SK-N-MC (cell line): Measurements from ENCODE around the gene THOC5.
A peak's percentile ranks its signal among the peaks of the same experiment; 100 is the strongest.
"Not testable (repeated sequence)": the region's sequence is repeated elsewhere in the genome, so short reads cannot be mapped to it uniquely, and the experiment has no call there.

Source experiments
- DNase-seq: peaks from one replicate; pipeline ENCODE4 v3.0.0-alpha.2; 2011; ENCODE audit warnings: low read depth, low spot score
- H3K27ac ChIP-seq: fragments of 200-600 bp; sonication (generic); 2 replicates; pipeline ENCODE4 v1.5.1; 2016; ENCODE audit warnings: mixed run types
- H3K36me3 ChIP-seq: fragments of 200-600 bp; sonication (generic); 2 replicates; pipeline ENCODE4 v1.6.1; 2017; ENCODE audit warnings: antibody characterized with exemption, low read length, mixed read lengths; ENCODE audit not compliant: insufficient read depth
- H3K4me3 ChIP-seq: fragments of 200-600 bp; sonication (generic); 2 replicates; pipeline ENCODE4 v1.5.1; 2016
- H3K9ac ChIP-seq: fragments of 200-600 bp; sonication (generic); 2 replicates; pipeline ENCODE4 v1.8.0; 2017; ENCODE audit warnings: mixed run types, mixed read lengths; ENCODE audit not compliant: insufficient read length
- H3K9me3 ChIP-seq: fragments of 200-600 bp; sonication (generic); 2 replicates; pipeline ENCODE4 v1.6.1; 2017; ENCODE audit warnings: low read depth, mild to moderate bottlenecking, antibody characterized with exemption, low read length, moderate library complexity, mixed read lengths
- EZH2 ChIP-seq: fragments of 200-600 bp; sonication (generic); IDR thresholded peaks from one replicate; pipeline ENCODE4 v1.6.1; 2017; ENCODE audit warnings: antibody characterized with exemption
- FOXP2 ChIP-seq: optimal IDR thresholded peaks from 2 replicates; pipeline ENCODE3; 2011; ENCODE audit warnings: mild to moderate bottlenecking, moderate library complexity; ENCODE audit not compliant: insufficient read depth; ENCODE audit errors: extremely low read length, control extremely low read depth
- POLR2AphosphoS5 ChIP-seq: IDR thresholded peaks from 2 replicates; pipeline ENCODE4 v1.6.1; 2012; ENCODE audit warnings: mild to moderate bottlenecking, low read depth, low read length, borderline replicate concordance

THOC5 gene

DNA sequence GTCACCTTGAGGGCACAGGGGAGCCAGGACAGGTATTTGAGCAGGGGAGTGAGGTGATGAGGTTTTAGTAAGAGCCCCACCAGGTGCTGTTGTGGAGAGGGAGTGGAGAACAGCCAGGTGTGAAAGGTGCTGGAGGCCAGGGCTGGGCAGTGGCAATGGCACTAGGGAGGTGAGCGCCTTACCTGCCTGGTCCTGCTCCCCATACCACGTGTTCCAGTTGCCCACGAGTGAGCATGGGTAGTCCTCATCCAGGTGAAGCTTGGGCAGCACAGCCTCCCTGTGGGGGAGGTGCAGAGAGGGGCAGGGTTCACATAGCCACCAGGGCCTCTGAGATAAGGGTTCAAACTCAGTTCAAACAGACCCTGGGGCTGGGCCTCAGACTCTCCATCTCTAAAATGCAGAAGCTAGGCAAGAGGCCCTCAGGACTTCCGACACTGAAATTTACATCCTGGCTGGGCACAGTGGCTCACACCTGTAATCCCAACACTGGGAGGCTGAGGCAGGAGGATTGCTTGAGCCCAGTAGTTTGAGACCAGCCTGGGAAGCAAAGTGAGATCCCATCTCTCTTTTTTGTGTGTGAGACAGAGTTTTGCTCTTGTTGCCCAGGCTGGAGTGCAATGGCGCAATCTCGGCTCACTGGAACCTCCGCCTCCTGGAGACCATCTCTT is 15.6 kb upstream of the THOC5 start:
- Histone ChIP-seq H3K27ac (no peak overlapping the region), H3K36me3 (no peaks in the 10 kb centered on the region; the same call in 1 of the 2 replicates), H3K9ac (no peak overlapping the region), H3K9me3 (no peaks in the 10 kb centered on the region), H3K4me3 (no peak overlapping the region)
- DNase-seq: no peak
- TF ChIP-seq FOXP2 (no peak), EZH2 (no peak), POLR2AphosphoS5 (no peak)

DNA sequence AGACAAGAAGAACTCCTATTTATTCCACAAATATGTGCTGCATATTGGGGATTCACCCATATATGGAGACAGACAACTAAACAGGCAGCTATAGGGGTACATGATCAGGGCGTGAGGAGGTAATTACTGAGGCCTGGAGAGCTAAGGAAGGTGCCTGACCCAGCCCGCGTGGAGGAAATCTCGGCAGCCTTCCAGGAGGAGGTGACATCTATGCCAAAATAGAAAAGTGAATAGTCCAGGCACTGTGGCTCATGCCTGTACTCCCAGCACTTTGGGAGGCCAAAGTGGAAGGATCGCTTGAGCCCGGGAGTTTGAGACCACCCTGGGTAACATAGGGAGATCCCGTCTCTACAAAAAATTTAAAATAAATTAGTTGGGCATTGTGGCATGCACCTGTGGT is 13.8 kb upstream of the THOC5 start:
- Histone ChIP-seq H3K27ac (no peak overlapping the region), H3K9ac (no peak overlapping the region), H3K36me3 (no peaks in the 10 kb centered on the region; the same call in 1 of the 2 replicates), H3K9me3 (no peaks in the 10 kb centered on the region), H3K4me3 (no peak overlapping the region)
- TF ChIP-seq FOXP2 (no peak), EZH2 (no peak), POLR2AphosphoS5 (no peak)
- DNase-seq: no peak

DNA sequence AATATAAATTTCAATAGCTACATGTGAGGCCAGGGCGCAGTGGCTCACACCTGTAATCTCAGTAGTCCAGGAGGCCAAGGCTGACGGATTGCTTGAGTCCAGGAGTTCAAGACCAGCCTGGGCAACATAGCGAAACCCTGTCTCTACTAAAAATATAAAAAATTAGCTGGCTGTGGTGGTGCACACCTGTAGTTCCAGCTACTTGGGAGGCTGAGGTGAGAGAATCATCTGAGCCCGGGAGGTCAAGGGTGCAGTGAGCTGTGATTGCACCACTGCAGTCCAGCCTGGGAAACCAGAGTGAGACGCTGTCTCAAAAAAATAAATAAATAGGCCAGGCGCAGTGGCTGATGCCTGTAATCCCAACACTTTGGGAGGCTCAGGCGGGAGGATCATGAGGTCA is 13.0 kb upstream of the THOC5 start:
- H3K27ac ChIP-seq, DNase-seq, H3K9me3 ChIP-seq, H3K4me3 ChIP-seq, H3K36me3 ChIP-seq, H3K9ac ChIP-seq: not testable (repeated sequence)

DNA sequence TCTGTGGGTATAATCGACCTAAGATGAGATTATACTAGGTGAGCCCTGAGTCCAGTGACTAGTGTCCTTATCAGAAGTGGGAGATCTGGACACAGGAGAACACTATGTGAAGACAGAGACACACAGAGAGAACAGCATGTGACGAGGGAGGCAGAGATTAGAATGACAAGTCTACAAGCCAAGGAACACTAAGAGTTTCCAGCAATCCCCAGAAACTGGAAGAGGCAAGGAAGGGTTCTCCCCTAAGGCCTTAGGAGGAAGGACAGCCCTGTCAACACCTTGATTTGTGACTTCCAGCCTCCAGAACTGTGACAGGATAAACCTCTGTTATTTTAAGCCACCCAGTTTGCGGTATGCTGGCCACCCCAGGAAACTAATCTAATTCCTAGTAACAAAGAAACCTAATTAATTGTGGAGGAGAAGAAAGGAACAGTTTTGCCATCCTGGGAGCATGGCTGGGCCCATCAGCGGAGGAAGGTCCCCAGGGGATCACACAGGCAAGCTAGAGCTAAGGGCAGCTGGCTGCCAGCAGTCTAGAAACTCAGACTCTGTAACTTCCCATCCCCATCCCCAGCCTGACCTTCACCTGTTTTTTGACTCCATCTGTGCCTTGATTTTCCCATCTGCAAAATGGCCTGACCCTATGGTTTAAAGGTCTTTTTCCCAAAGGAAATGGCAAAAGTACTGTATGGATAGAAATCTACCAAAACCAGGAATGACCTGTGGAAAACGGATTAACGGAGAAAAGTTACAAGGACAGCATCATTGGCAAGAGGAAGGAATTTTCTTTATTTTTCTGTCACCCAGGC is 10.3 kb upstream of the THOC5 start:
- no peak for DNase-seq
- no peak overlapping the region for H3K9ac ChIP-seq
- TF ChIP-seq EZH2 (no peak), FOXP2 (no peak), POLR2AphosphoS5 (no peak)
- H3K9me3 ChIP-seq: no peaks in the 10 kb centered on the region
- H3K36me3 ChIP-seq: peaks cover 21% of the 10 kb centered on the region
- H3K4me3 ChIP-seq: no peak overlapping the region
- H3K27ac ChIP-seq: no peak overlapping the region

DNA sequence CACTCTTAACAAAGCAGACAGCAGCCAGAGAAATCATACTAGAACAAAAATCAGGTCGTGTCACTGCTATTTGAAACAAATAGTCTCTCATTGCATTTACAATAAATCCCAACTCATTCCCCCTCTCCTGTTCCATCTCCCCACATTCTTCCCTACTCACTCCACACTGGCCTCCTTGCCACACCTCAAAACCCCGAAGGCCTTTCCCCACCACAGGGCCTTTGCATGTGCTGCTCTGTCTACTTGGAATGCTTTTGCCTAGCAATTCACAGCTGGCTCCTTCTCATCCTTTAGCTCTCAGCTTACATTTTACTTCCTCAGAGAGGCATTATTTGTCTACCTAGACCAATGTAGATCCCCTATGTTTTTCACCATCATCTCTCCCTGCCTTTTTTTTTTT is 6.3 kb upstream of the THOC5 start:
- Histone ChIP-seq H3K36me3 (peaks cover 41% of the 10 kb centered on the region), H3K9me3 (no peaks in the 10 kb centered on the region), H3K9ac (no peak overlapping the region), H3K27ac (no peak overlapping the region), H3K4me3 (no peak overlapping the region)
- no peak for TF ChIP-seq EZH2
- no peak for TF ChIP-seq POLR2AphosphoS5
- no peak for TF ChIP-seq FOXP2
- no peak for DNase-seq

DNA sequence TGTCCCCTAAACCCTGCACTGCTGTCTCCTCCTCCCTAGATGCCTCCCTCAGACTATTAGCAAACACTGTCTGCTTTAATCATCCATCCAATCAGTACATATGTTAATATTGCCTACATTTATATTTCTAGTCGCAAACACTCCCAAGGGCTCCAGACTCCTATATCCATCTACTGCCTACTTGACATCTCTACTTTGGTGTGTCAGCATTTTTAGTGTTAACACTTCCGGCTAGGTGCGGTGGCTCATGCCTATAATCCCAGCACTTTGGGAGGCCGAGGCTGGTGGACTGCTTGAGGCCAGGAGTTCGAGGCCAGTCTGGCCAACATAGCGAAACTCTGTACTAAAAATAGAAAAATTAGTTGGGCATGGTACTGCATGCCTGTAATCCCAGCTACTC is 5.5 kb upstream of the THOC5 start:
- no peak for TF ChIP-seq POLR2AphosphoS5
- no peak for TF ChIP-seq FOXP2
- no peak for TF ChIP-seq EZH2
- Histone ChIP-seq H3K9ac (no peak overlapping the region), H3K27ac (no peak overlapping the region), H3K36me3 (peaks cover 41% of the 10 kb centered on the region), H3K9me3 (no peaks in the 10 kb centered on the region), H3K4me3 (no peak overlapping the region)
- DNase-seq: no peak

DNA sequence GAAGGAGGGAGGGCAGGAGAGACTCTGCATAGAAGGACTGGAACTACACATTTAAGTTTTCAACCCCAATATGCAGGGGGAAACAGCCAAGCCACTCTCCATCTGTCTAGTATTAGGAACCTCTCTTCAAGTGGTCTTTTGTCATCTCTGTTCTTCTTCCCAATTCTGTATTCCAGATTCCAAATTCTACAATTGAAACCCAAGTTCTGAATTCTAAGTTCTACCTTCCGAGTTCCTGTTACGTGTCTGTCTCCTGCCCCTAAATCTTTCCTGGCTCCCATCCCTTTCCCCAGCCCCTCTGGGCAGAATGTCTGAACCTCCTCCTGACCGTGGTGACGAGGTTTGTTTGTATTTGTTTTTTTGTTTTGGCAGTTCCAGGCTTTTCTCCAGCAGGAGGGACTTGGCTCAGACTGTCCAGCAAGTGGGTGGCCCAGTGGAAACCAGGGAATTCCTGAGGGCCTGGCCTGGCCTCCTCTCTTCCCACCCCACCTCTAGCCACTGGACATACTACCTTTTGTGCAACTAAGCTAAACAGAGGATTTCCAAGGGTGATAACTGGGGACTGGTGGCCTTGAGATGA is 1.6 kb upstream of the THOC5 start:
- Histone ChIP-seq H3K9me3 (no peaks in the 10 kb centered on the region), H3K4me3 (no peak overlapping the region), H3K9ac (no peak overlapping the region), H3K27ac (no peak overlapping the region), H3K36me3 (peaks cover 24% of the 10 kb centered on the region)
- DNase-seq: no peak
- TF ChIP-seq EZH2 (no peak), POLR2AphosphoS5 (no peak), FOXP2 (no peak)

DNA sequence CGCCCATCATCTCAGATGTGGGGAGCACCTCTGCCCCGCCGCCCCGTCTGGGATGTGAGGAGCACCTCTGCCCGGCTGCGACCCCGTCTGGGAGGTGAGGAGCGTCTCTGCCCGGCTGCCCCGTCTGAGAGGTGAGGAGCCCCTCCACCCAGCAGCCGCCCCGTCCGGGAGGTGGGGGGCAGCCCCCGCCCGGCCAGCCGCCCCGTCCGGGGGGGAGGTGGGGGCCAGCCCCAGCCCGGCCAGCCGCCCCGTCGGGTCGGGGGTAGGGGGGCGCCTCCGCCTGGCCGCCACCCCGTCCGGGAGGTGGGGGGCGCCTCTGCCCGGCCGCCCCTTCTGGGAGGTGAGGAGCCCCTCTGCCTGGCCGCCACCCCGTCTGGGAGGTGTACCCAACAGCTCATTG is 1.2 kb downstream of the THOC5 start:
- Histone ChIP-seq H3K4me3 (peak overlapping the region; percentile 98; the same call in 1 of the 2 replicates), H3K36me3 (peaks cover 30% of the 10 kb centered on the region)
- H3K9ac ChIP-seq, DNase-seq, H3K9me3 ChIP-seq, H3K27ac ChIP-seq: not testable (repeated sequence)
